Osteoblast (primary cell): ENCODE measurements around the gene SORL1. TPM values are rescaled to one million over a fixed set of nuclear protein-coding genes. Genes with fewer than 3 reads are reported as not detected.

ENCODE experiments used
- DNase-seq: peaks from one replicate; pipeline ENCODE4 v3.0.0; 2011; ENCODE audit warnings: low spot score, mixed read lengths; ENCODE audit not compliant: insufficient read length; ENCODE audit errors: missing footprints
- H2AFZ ChIP-seq: 2 replicates; pipeline ENCODE4 v1.6.0; 2011; ENCODE audit warnings: mild to moderate bottlenecking, low read length
- H3K27ac ChIP-seq: 2 replicates; pipeline ENCODE4 v1.5.1; 2011; ENCODE audit warnings: mild to moderate bottlenecking, low read depth, low read length, moderate library complexity
- H3K27me3 ChIP-seq: 2 replicates; pipeline ENCODE4 v1.6.0; 2012; ENCODE audit warnings: mild to moderate bottlenecking, control low read depth, inconsistent platforms, low read length, moderate library complexity; ENCODE audit not compliant: insufficient read depth
- H3K36me3 ChIP-seq: 2 replicates; pipeline ENCODE4 v1.5.1; 2011; ENCODE audit warnings: mild to moderate bottlenecking, low read length, control low read depth, moderate library complexity; ENCODE audit not compliant: insufficient read depth
- H3K4me1 ChIP-seq: 2 replicates; pipeline ENCODE4 v1.5.1; 2011; ENCODE audit warnings: mild to moderate bottlenecking, low read length, control low read depth, moderate library complexity; ENCODE audit not compliant: insufficient read depth
- H3K4me2 ChIP-seq: 2 replicates; pipeline ENCODE4 v1.6.0; 2011; ENCODE audit warnings: mild to moderate bottlenecking, low read length; ENCODE audit not compliant: insufficient read depth
- H3K4me3 ChIP-seq: fragments of 200-600 bp; sonication (generic); 3 replicates; pipeline ENCODE4 v1.5.1; 2012; ENCODE audit warnings: mild to moderate bottlenecking, low read length, inconsistent platforms; ENCODE audit not compliant: insufficient read depth
- H3K79me2 ChIP-seq: 2 replicates; pipeline ENCODE4 v1.6.0; 2012; ENCODE audit warnings: mild to moderate bottlenecking, low read length, control low read depth, inconsistent platforms; ENCODE audit not compliant: insufficient read depth
- H3K9me3 ChIP-seq: 2 replicates; pipeline ENCODE4 v1.5.1; 2011; ENCODE audit warnings: low read depth, low read length, control low read depth
- H4K20me1 ChIP-seq: 2 replicates; pipeline ENCODE4 v1.6.0; 2012; ENCODE audit warnings: mild to moderate bottlenecking, low read length, control low read depth; ENCODE audit not compliant: insufficient read depth
- total RNA-seq: library from RNA; depleted of rRNA; stranded (reverse); fragments of >200 nt; gene quantifications from 2 replicates; pipeline ENCODE4 v1.2.3, GENCODE V29; 2012
- TF ChIP-seq, protein P1 (sequence below): IDR thresholded peaks from 2 replicates; pipeline ENCODE4 v1.5.1; 2011; ENCODE audit warnings: mild to moderate bottlenecking, low read depth, low read length, moderate library complexity; ENCODE audit errors: extremely low read depth

SORL1 gene
- total RNA-seq, 1 donor: 0.36 TPM

DNA sequence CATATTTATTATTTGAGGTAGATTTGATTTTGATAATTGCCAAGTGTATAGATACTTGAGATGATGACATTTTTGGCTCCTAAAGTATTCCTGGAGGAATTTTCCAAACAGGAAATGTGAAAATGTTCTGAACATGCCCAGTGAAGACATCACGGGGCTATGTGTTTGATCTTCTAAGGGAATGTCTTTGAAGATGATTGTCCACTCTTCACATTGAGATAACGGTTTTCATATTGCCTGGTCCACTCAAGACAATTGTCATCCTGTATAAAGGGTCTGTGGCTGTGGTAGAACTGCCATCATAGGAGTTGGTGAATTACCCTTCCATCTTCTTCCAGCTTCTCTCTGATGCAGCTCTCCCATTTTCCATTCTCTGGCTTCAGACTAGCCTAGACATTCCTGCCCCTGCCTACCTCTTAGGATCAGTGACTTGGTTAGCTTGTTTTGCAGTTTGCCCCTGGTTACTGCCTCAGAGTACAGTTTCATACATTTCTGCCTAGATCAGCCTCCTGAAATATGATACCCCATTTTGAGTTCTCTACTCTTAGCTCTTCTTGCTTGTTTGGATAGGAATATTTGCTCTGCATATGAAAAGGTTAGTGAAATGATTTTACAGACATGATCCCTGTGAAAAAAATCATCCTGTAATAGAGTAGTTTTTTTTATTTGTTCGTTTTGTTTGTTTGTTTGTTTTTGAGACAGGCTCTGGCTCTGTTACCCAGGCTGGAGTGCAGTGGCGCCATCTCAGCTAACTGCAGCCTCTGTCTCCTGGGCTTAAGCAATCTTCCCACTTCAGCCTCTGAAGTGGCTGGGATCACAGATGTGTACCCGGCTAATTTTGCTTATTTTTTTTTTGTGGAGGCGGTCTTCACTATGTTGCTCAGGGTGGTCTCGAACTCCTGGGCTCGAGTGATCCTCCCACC, 112.0 kb downstream of the SORL1 start:
- DNase-seq: no peak
- TF ChIP-seq, protein P1, sequence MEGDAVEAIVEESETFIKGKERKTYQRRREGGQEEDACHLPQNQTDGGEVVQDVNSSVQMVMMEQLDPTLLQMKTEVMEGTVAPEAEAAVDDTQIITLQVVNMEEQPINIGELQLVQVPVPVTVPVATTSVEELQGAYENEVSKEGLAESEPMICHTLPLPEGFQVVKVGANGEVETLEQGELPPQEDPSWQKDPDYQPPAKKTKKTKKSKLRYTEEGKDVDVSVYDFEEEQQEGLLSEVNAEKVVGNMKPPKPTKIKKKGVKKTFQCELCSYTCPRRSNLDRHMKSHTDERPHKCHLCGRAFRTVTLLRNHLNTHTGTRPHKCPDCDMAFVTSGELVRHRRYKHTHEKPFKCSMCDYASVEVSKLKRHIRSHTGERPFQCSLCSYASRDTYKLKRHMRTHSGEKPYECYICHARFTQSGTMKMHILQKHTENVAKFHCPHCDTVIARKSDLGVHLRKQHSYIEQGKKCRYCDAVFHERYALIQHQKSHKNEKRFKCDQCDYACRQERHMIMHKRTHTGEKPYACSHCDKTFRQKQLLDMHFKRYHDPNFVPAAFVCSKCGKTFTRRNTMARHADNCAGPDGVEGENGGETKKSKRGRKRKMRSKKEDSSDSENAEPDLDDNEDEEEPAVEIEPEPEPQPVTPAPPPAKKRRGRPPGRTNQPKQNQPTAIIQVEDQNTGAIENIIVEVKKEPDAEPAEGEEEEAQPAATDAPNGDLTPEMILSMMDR: no peak
- no peak overlapping the region for H3K4me2 ChIP-seq
- H3K79me2 ChIP-seq: no peaks in the 10 kb centered on the region
- H3K27ac ChIP-seq: no peak overlapping the region
- H3K27me3 ChIP-seq: peaks cover 31% of the 10 kb centered on the region
- H3K9me3 ChIP-seq: no peaks in the 10 kb centered on the region
- no peaks in the 10 kb centered on the region for H3K4me1 ChIP-seq
- no peak overlapping the region for H3K4me3 ChIP-seq
- H2AFZ ChIP-seq: no peak overlapping the region
- H3K36me3 ChIP-seq: no peaks in the 10 kb centered on the region
- no peaks in the 10 kb centered on the region for H4K20me1 ChIP-seq

DNA sequence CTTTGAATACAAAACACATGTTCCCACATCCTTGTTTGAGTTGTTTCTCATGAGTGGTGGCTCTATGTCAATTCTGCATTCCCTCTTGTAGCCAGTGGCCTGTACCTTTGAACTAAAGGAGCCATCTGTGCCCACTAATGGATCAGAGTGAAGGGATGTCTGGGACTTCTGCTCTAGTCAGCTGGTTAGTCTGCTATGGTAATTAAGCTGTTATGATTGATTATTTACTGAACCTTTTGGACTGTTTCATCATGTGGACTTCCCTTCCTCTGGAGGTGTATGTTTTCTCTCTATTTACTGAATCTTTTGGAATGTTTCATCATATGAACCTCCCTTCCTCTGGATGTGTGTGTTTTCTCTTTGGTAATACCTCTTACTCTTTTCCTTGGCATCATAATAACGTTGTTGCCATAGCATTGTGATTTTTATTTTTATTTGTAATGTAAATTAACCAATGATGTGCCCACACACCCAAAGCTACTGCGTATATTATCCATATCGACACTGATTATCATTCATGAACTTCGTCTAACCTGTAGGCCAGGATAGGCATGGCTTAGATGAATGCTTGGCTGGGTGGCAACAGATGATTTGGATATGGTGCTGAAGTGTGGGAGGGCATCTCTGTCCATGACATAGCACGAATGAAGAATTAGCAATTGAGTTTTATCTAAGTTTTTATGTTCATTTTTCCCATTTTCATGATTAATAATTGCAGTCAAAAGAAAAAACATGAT, 113.0 kb downstream of the SORL1 start:
- no peak for DNase-seq
- Histone ChIP-seq H3K4me1 (no peaks in the 10 kb centered on the region), H3K79me2 (no peaks in the 10 kb centered on the region), H3K27ac (no peak overlapping the region), H4K20me1 (no peaks in the 10 kb centered on the region), H3K4me3 (no peak overlapping the region), H3K9me3 (no peaks in the 10 kb centered on the region), H3K36me3 (no peaks in the 10 kb centered on the region), H3K4me2 (no peak overlapping the region), H3K27me3 (peaks cover 30% of the 10 kb centered on the region), H2AFZ (no peak overlapping the region)
- TF ChIP-seq, protein P1: no peak

DNA sequence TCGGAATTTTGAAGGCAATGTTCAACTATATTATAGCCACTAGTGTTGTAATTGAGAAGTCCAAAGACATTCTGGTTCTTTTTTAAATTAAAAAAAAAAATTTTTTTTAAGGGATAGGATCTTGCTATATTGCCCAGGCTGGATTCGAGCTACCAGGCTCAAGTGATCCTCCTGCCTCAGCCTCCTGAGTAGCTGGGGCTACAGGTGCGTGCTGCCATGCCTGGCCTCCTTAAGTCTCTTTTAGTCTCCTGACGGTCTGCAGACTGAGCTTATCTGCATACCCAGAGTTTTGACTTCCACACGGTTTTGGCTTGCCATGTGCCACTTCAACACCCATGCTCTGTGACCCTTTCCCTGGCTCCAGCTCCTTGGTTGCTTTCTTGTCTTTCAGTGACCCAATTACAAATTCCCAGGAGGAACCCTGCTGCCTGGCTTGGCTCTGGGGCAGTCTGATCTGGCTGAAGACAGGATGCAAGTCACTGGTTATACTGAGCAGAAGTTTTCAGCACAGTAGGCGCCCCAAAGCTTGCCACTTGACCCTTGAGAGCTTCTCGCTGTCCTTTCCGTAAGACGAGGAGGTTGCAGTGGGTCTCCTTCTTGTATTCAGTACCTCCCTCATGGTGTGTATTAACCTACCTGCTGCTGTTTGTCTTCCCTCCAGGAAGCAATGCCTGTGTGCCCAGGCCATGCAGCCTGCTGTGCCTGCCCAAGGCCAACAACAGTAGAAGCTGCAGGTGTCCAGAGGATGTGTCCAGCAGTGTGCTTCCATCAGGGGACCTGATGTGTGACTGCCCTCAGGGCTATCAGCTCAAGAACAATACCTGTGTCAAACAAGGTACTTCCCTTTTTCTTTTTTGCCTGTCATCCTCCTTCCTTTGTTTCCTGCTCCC, 114.4 kb downstream of the SORL1 start:
- H2AFZ ChIP-seq: no peak overlapping the region
- DNase-seq: no peak
- no peaks in the 10 kb centered on the region for H3K9me3 ChIP-seq
- no peaks in the 10 kb centered on the region for H3K4me1 ChIP-seq
- H3K36me3 ChIP-seq: no peaks in the 10 kb centered on the region
- no peak overlapping the region for H3K4me3 ChIP-seq
- peaks cover 23% of the 10 kb centered on the region for H3K27me3 ChIP-seq
- H3K27ac ChIP-seq: no peak overlapping the region
- TF ChIP-seq, protein P1: no peak
- no peaks in the 10 kb centered on the region for H3K79me2 ChIP-seq
- no peak overlapping the region for H3K4me2 ChIP-seq
- no peaks in the 10 kb centered on the region for H4K20me1 ChIP-seq
